ENCODE measurements around the gene CPEB1. TPM values are rescaled to one million over a fixed set of nuclear protein-coding genes. Genes with fewer than 3 reads are reported as not detected.
A peak's percentile ranks its signal among the peaks of the same experiment; 100 is the strongest.
"Not testable (repeated sequence)": the region's sequence is repeated elsewhere in the genome, so short reads cannot be mapped to it uniquely, and the experiment has no call there.

CPEB1 gene
- total and polyA plus RNA-seq, 2 of the 13 experiments (the other 11 are each of a cell fraction or from before 2014, with no cell fraction given): 0.03 to 0.07 TPM

DNA sequence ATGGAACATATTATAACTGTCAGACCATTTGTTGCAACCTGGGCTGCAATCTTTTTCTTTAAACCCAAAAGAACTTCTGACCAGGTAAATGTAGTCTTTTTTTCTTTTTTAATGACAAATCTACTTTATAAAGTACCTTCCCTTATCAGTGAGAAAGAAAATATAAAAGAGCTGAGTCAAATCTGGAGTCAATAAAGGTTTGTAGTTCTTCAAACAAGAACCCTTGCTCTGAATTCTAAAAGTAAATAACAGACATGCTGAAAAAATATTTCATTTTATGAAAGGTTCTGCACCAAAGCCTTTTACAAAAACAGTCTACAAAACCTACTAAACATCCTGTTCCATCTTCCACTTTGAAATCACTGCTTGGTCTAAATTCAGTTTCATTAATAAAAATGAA, 149.2 kb downstream of the CPEB1 start:
- intact Hi-C loops (cut with micrococcal nuclease; ENCODE audit: unreplicated experiment); H4K20me1 ChIP-seq (ENCODE audit: insufficient read depth, low read length); H3K79me2 ChIP-seq (ENCODE audit: insufficient read depth, low read length); DNase-seq (ENCODE audit: low spot score); H3K9me3 ChIP-seq (ENCODE audit: low read length); H2AFZ ChIP-seq (ENCODE audit: low read length); BruUV-seq (replicated peaks); H3K9ac ChIP-seq (ENCODE audit: insufficient read depth, low read depth, low read length); H3K4me2 ChIP-seq (ENCODE audit: low read depth, low read length); H3K27ac ChIP-seq (ENCODE audit: extremely low read length, insufficient read depth, low read length); H3K27me3 ChIP-seq (ENCODE audit: control insufficient read depth in 1 of 2, insufficient read depth in 2 of 2, low read length in 2 of 2); H3K36me3 ChIP-seq (replicated peaks in 1 of 2; ENCODE audit: control insufficient read depth in 1 of 2, insufficient read depth in 2 of 2, low read length in 2 of 2); POLR2A ChIA-PET; CTCF ChIA-PET (ENCODE audit: low intra/inter-chr PET ratio, low total read pairs); H3K4me3 ChIP-seq (replicated peaks in 1 of 3; ENCODE audit: insufficient read depth in 1 of 3, low read depth in 2 of 3, low read length in 3 of 3); FAIRE-seq; in situ Hi-C loops (cut with HindIII; ENCODE audit: extremely low pct_ligation_motif_present, low pct_unique_long_range_greater_than_20kb); ATAC-seq; TF ChIP-seq FOXA1 (IDR thresholded peaks at IDR 0.05): not testable (repeated sequence)
- peaks cover 13% of the 10 kb centered on the region for H3K4me1 ChIP-seq (ENCODE audit: insufficient read depth, low read length)
- TF ChIP-seq FOXA3 (CRISPR knock-in tag; IDR thresholded peaks at IDR 0.05) (peak; percentile 41), FOXA1 (CRISPR knock-in tag; IDR thresholded peaks at IDR 0.05) (0 out of 2 replicates have a peak, but pooled peaks have one; percentile 6), SAP130 (CRISPR knock-in tag; IDR thresholded peaks at IDR 0.05; ENCODE audit: low read depth) (0 out of 2 replicates have a peak, but pooled peaks have one; percentile 5)

Other genes starting within 250 kb of the CPEB1 start
- 1.3 and 2.2 TPM in 2 replicates for gene GOLGA6L9, start 217.5 kb downstream of the CPEB1 start, total RNA-seq (2016; rRNA removed; fragmentation: Illumina TruSeq; extraction: Trizol)
- gene GOLGA6L9, start 217.5 kb downstream of the CPEB1 start, polyA plus RNA-seq (2011; rRNA removed): 4.0 and 4.1 TPM in 2 replicates
- gene RPS17, start 106.9 kb downstream of the CPEB1 start, total RNA-seq (2016; rRNA removed; fragmentation: Illumina TruSeq; extraction: Trizol): 2,570 and 3,054 TPM in 2 replicates
- gene RPS17, start 106.9 kb downstream of the CPEB1 start, polyA plus RNA-seq (2011; rRNA removed): 4,585 and 5,021 TPM in 2 replicates
- gene AP3B2, start 62.5 kb upstream of the CPEB1 start, total RNA-seq (2016; rRNA removed; fragmentation: Illumina TruSeq; extraction: Trizol): not detected in 2 replicates
- gene AP3B2, start 62.5 kb upstream of the CPEB1 start, polyA plus RNA-seq (2011; rRNA removed): not detected in 2 replicates
- gene FSD2, start 158.7 kb upstream of the CPEB1 start, total RNA-seq (2016; rRNA removed; fragmentation: Illumina TruSeq; extraction: Trizol): not detected in 2 replicates
- gene FSD2, start 158.7 kb upstream of the CPEB1 start, polyA plus RNA-seq (2011; rRNA removed): not detected in 2 replicates
- gene WHAMM, start 162.3 kb upstream of the CPEB1 start, total RNA-seq (2016; rRNA removed; fragmentation: Illumina TruSeq; extraction: Trizol): 2.7 and 2.9 TPM in 2 replicates
- gene WHAMM, start 162.3 kb upstream of the CPEB1 start, polyA plus RNA-seq (2011; rRNA removed): 3.0 and 3.5 TPM in 2 replicates

Measured in HepG2 (cell line).